Parathyroid adenoma (tissue), 2 donors: ENCODE results near the gene TUBGCP5.

Experiments used
- H2AFZ ChIP-seq: fragments of 300-600 bp; sonication (generic); one replicate; pipeline ENCODE4 v1.7.0; 2017; ENCODE audit warnings: antibody characterized with exemption, mild to moderate bottlenecking
- H3K27ac ChIP-seq: fragments of 300-600 bp; sonication (generic); one replicate; pipeline ENCODE4 v1.7.0; 2017
- H3K27me3 ChIP-seq: fragments of 300-600 bp; sonication (generic); one replicate; pipeline ENCODE4 v1.7.0; 2017; ENCODE audit warnings: low read length; ENCODE audit not compliant: control insufficient read depth, insufficient read depth
- H3K36me3 ChIP-seq: fragments of 300-600 bp; sonication (generic); one replicate; pipeline ENCODE4 v1.7.0; 2017; ENCODE audit warnings: low read length; ENCODE audit not compliant: control insufficient read depth, insufficient read depth
- H3K4me1 ChIP-seq: fragments of 300-600 bp; sonication (generic); one replicate; pipeline ENCODE4 v1.7.0; 2017; ENCODE audit warnings: control low read depth
- H3K4me2 ChIP-seq: fragments of 300-600 bp; sonication (generic); one replicate; pipeline ENCODE4 v1.7.0; 2017; ENCODE audit warnings: low read length
- H3K4me3 ChIP-seq: fragments of 300-600 bp; sonication (generic); one replicate; pipeline ENCODE4 v1.7.0; 2017; ENCODE audit warnings: low read depth, low read length
- H3K79me2 ChIP-seq: fragments of 300-600 bp; sonication (generic); one replicate; pipeline ENCODE4 v1.7.0; 2017; ENCODE audit warnings: control low read depth
- H3K9ac ChIP-seq: fragments of 300-600 bp; sonication (generic); one replicate; pipeline ENCODE4 v1.7.0; 2017; ENCODE audit warnings: mild to moderate bottlenecking
- H3K9me3 ChIP-seq: fragments of 300-600 bp; sonication (generic); one replicate; pipeline ENCODE4 v1.7.0; 2017; ENCODE audit warnings: low read length; ENCODE audit not compliant: control insufficient read depth
- TF ChIP-seq, protein P1 (sequence below): fragments of 300-600 bp; sonication (generic); IDR thresholded peaks from one replicate; pipeline ENCODE4 v1.7.0; 2017; ENCODE audit warnings: antibody characterized with exemption, mild to moderate bottlenecking
- donor health status: primary hyperparathyroidism.

Gene TUBGCP5

DNA sequence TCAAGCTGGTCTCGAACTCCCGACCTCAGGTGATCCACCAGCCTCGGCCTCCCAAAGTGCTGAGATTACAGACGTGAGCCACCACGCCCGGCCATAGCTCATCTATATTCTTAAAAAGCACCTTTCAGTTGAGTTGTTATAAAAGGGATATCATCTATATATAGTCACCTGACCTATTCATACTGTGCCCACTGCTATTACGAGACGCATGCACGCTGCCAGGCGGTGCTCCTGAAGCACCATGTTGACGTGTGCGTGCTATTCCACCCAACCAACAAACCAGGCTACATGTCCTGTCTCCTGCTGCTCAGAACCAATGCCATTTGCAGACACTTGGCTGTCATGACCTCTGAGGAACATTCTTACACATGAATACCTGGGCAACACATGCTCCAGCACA lies 76.8 kb downstream of the TUBGCP5 start:
- no peak overlapping the region for H3K9ac ChIP-seq
- no peak overlapping the region for H3K4me2 ChIP-seq
- H3K27ac ChIP-seq, result no peak overlapping the region
- H3K36me3 ChIP-seq, result no peaks in the 10 kb centered on the region
- peaks cover 42% of the 10 kb centered on the region for H3K79me2 ChIP-seq
- H3K4me3 ChIP-seq, result no peak overlapping the region
- no peaks in the 10 kb centered on the region for H3K9me3 ChIP-seq
- H3K27me3 ChIP-seq, result no peaks in the 10 kb centered on the region
- TF ChIP-seq, protein P1, sequence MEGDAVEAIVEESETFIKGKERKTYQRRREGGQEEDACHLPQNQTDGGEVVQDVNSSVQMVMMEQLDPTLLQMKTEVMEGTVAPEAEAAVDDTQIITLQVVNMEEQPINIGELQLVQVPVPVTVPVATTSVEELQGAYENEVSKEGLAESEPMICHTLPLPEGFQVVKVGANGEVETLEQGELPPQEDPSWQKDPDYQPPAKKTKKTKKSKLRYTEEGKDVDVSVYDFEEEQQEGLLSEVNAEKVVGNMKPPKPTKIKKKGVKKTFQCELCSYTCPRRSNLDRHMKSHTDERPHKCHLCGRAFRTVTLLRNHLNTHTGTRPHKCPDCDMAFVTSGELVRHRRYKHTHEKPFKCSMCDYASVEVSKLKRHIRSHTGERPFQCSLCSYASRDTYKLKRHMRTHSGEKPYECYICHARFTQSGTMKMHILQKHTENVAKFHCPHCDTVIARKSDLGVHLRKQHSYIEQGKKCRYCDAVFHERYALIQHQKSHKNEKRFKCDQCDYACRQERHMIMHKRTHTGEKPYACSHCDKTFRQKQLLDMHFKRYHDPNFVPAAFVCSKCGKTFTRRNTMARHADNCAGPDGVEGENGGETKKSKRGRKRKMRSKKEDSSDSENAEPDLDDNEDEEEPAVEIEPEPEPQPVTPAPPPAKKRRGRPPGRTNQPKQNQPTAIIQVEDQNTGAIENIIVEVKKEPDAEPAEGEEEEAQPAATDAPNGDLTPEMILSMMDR, result no peak
- H3K4me1 ChIP-seq, result no peaks in the 10 kb centered on the region
- no peak overlapping the region for H2AFZ ChIP-seq

DNA sequence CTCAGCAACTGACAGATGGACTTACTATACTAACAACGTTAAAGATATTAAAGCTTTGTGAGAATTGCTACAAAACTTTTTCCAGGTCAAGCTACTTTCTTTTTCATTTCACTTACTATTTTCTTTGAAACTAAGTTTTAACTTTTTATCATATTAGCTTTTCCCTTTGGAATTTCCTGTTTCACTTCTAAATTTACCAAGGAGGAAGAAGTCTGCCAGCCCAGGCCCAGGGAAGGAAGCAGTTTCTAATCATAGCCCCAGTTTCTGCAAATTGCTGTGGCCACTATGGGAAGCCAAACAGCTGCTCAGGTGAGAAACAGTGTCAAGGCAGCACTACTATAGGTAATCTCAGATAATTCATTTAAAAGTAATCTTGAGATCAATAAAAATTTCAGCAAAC lies 77.6 kb downstream of the TUBGCP5 start:
- TF ChIP-seq, protein P1, result no peak
- Histone ChIP-seq H3K4me2 (no peak overlapping the region), H2AFZ (no peak overlapping the region), H3K27ac (no peak overlapping the region), H3K27me3 (no peaks in the 10 kb centered on the region), H3K9me3 (no peaks in the 10 kb centered on the region), H3K4me3 (no peak overlapping the region), H3K79me2 (peaks cover 36% of the 10 kb centered on the region), H3K4me1 (no peaks in the 10 kb centered on the region), H3K36me3 (no peaks in the 10 kb centered on the region), H3K9ac (no peak overlapping the region)

DNA sequence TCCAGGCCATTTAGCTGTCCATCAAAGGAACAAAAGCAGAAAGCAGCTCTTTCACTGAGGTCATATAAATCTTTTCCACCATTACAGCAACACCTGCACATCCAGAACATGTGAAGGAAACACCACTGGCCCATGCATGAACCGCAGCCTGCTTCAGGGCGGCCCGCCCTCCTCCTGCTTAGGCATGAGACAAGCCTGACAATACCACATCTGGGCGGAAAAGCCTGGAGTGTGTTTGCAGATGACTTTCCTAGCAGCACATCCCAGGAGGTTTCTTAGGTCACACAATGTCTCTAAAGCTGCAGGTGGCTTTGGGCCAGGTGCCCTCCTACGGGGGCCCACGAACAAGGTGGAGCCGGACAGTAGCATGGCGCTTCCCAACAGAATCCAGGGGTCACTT lies 78.8 kb downstream of the TUBGCP5 start:
- no peaks in the 10 kb centered on the region for H3K27me3 ChIP-seq
- no peak overlapping the region for H3K4me3 ChIP-seq
- H2AFZ ChIP-seq, result no peak overlapping the region
- no peaks in the 10 kb centered on the region for H3K4me1 ChIP-seq
- TF ChIP-seq, protein P1, result no peak
- no peak overlapping the region for H3K9ac ChIP-seq
- peaks cover 35% of the 10 kb centered on the region for H3K79me2 ChIP-seq
- no peak overlapping the region for H3K4me2 ChIP-seq
- H3K27ac ChIP-seq, result no peak overlapping the region
- no peaks in the 10 kb centered on the region for H3K9me3 ChIP-seq
- H3K36me3 ChIP-seq, result no peaks in the 10 kb centered on the region

DNA sequence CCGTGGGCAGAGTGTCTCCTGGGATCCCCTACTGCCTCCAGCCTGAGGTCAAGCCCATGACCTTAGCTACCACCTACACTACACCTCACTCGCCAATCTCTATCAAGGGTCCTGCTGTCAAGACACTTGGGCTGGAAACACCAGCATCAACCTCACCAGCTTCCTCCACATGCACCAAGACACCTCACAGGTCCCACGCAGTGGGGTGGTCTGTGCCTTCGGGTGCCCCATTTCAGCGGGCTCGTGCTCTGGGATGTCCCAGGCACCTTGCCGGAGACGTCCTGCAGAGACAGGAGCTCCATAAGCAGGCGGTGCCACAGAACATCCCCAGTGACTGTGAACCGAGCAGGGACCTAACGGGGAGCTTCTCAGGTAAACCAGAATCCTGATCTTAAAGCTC lies 79.2 kb downstream of the TUBGCP5 start:
- no peaks in the 10 kb centered on the region for H3K4me1 ChIP-seq
- TF ChIP-seq, protein P1, result no peak
- no peak overlapping the region for H3K27ac ChIP-seq

DNA sequence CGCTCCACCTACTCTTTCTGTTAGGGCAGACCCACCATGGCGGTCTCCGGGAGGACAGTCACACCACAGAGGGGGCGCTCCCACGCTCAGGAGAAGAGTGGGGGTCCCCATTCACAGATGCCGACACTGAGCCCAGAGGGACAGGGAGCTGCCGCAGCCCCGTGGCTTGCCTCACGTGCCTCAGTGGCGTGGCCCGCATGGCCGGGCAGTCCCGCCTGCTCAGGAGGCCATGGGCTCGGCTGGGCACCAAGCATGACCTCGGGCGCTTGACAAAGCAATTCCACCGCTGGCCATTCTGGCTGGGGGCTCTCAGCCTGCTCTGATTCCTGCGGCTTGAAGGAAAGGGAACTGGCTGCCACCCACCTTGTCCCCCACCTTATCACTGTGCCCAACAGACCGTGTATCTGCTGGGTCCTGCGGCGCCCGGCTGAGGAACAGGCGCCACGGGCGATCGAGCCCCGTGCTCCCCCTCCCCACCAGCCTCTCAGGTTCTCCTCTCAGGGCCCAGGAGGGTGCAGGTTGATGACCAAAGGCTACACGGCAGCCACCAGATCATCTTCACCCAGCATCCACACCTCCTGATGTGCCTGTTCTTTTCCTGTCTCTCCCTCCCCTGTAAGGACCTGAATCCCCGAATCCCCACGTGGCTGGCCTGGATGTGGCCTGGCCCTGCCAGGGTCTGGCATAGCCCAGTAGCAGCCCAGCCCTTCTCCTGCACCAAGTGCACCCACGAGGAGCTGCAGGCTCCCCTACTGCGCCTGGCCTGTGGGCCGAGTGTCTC lies 79.9 kb downstream of the TUBGCP5 start:
- no peaks in the 10 kb centered on the region for H3K36me3 ChIP-seq
- H3K9ac ChIP-seq, result no peak overlapping the region
- no peak overlapping the region for H3K27ac ChIP-seq
- no peaks in the 10 kb centered on the region for H3K9me3 ChIP-seq
- H3K4me1 ChIP-seq, result no peaks in the 10 kb centered on the region
- no peak overlapping the region for H3K4me3 ChIP-seq
- peaks cover 35% of the 10 kb centered on the region for H3K79me2 ChIP-seq
- H3K27me3 ChIP-seq, result no peaks in the 10 kb centered on the region
- H2AFZ ChIP-seq, result no peak overlapping the region
- TF ChIP-seq, protein P1, result no peak
- H3K4me2 ChIP-seq, result no peak overlapping the region

More for the DNA sequence above, 79.2 kb downstream of the TUBGCP5 start:
- no peak overlapping the region for H3K4me3 ChIP-seq
- no peaks in the 10 kb centered on the region for H3K36me3 ChIP-seq
- peaks cover 35% of the 10 kb centered on the region for H3K79me2 ChIP-seq
- no peaks in the 10 kb centered on the region for H3K9me3 ChIP-seq
- H3K9ac ChIP-seq, result no peak overlapping the region
- no peak overlapping the region for H2AFZ ChIP-seq
- H3K4me2 ChIP-seq, result no peak overlapping the region
- no peaks in the 10 kb centered on the region for H3K27me3 ChIP-seq
